Measurements from ENCODE around the gene PLCL2.

Gene PLCL2

GRCh38 chr3:16881896-16882630, 2.7 kb upstream of the PLCL2 start:
- no peak for DNase-seq
- no peak overlapping the region for H2AFZ ChIP-seq (ENCODE audit: low read depth, low read length)
- no peak overlapping the region for H3K4me2 ChIP-seq (ENCODE audit: low read length, poor library complexity, severe bottlenecking)
- H3K4me1 ChIP-seq (ENCODE audit: control insufficient read depth, insufficient read depth, low read depth, low read length) = peaks cover 9% of the 10 kb centered on the region
- H3K79me1 ChIP-seq (replicated peaks; ENCODE audit: low read length, poor library complexity, severe bottlenecking) = peaks cover 1% of the 10 kb centered on the region
- no peak overlapping the region for H2AK5ac ChIP-seq (ENCODE audit: low read length, severe bottlenecking)
- peaks cover 0 to 19% of the 10 kb centered on the region in 2 experiments for H3K27me3 ChIP-seq (ENCODE audit: control insufficient read depth in 1 of 2, insufficient read depth in 1 of 2, low read length in 2 of 2)
- H2BK120ac ChIP-seq (ENCODE audit: low read depth, low read length) = no peak overlapping the region
- H2BK12ac ChIP-seq (ENCODE audit: low read length in 2 of 2) = no peak overlapping the region
- H2BK15ac ChIP-seq (ENCODE audit: low read depth, poor library complexity, severe bottlenecking) = no peak overlapping the region
- H3K4ac ChIP-seq (ENCODE audit: low read depth in 1 of 2, low read length in 2 of 2) = no peak overlapping the region
- no peak overlapping the region for H3K14ac ChIP-seq (ENCODE audit: low read length in 2 of 2)
- no peak overlapping the region for H4K91ac ChIP-seq (ENCODE audit: low read length)
- no peak overlapping the region for H3K18ac ChIP-seq (ENCODE audit: low read depth in 1 of 2, low read length in 2 of 2)
- H3K36me3 ChIP-seq (ENCODE audit: control insufficient read depth in 1 of 2, insufficient read depth in 2 of 2, low read depth in 1 of 2, low read length in 2 of 2) = no peaks in the 10 kb centered on the region
- WGBS = 98% methylated on average over 5 of the region's 6 CpGs
- H3K9me3 ChIP-seq (ENCODE audit: control insufficient read depth, low read length) = no peaks in the 10 kb centered on the region
- no peak overlapping the region for H3K27ac ChIP-seq (ENCODE audit: low read length, poor library complexity, severe bottlenecking)
- H2BK5ac ChIP-seq (ENCODE audit: low read depth, low read length, poor library complexity, severe bottlenecking) = no peak overlapping the region
- no peak overlapping the region for H3K23ac ChIP-seq (ENCODE audit: low read length in 2 of 2)
- no peak overlapping the region for H4K8ac ChIP-seq (ENCODE audit: low read length)
- no peak overlapping the region for H3K4me3 ChIP-seq (ENCODE audit: insufficient read depth in 1 of 2, low read depth in 1 of 2, low read length in 2 of 2)
- peak overlapping the region; percentile 88 for H3K9ac ChIP-seq (ENCODE audit: low read length)

GRCh38 chr3:16883057-16883722, 1.6 kb upstream of the PLCL2 start:
- peak; percentile 29 for DNase-seq

GRCh38 chr3:16883723-16884083, 1.1 kb upstream of the PLCL2 start:
- no peak overlapping the region for H4K91ac ChIP-seq (ENCODE audit: low read length)
- H3K9ac ChIP-seq (ENCODE audit: low read length) = peak overlapping the region; percentile 88
- H4K8ac ChIP-seq (ENCODE audit: low read length) = peak overlapping the region; percentile 1
- no peak overlapping the region for H2BK120ac ChIP-seq (ENCODE audit: low read depth, low read length)
- H3K4me1 ChIP-seq (ENCODE audit: control insufficient read depth, insufficient read depth, low read depth, low read length) = peaks cover 9% of the 10 kb centered on the region
- H3K36me3 ChIP-seq (ENCODE audit: control insufficient read depth in 1 of 2, insufficient read depth in 2 of 2, low read depth in 1 of 2, low read length in 2 of 2) = no peaks in the 10 kb centered on the region
- H2BK15ac ChIP-seq (ENCODE audit: low read depth, poor library complexity, severe bottlenecking) = no peak overlapping the region
- peak overlapping the region in 1 of 2 experiments; percentile 66 for H3K18ac ChIP-seq (ENCODE audit: low read depth in 1 of 2, low read length in 2 of 2)
- no peak overlapping the region for H2BK5ac ChIP-seq (ENCODE audit: low read depth, low read length, poor library complexity, severe bottlenecking)
- H3K4me3 ChIP-seq (ENCODE audit: insufficient read depth in 1 of 2, low read depth in 1 of 2, low read length in 2 of 2) = peak overlapping the region in 1 of 2 experiments; percentile 91
- peak overlapping the region in 1 of 2 experiments; percentile 11 for H3K23ac ChIP-seq (ENCODE audit: low read length in 2 of 2)
- no peak overlapping the region for H3K27ac ChIP-seq (ENCODE audit: low read length, poor library complexity, severe bottlenecking)
- no peaks in the 10 kb centered on the region for H3K9me3 ChIP-seq (ENCODE audit: control insufficient read depth, low read length)
- H2AFZ ChIP-seq (ENCODE audit: low read depth, low read length) = peak overlapping the region; percentile 20
- no peak overlapping the region for H3K14ac ChIP-seq (ENCODE audit: low read length in 2 of 2)
- H3K4ac ChIP-seq (ENCODE audit: low read depth in 1 of 2, low read length in 2 of 2) = peak overlapping the region in 1 of 2 experiments; percentile 21
- WGBS = 42% methylated on average over 16 of the region's 16 CpGs
- H3K27me3 ChIP-seq (ENCODE audit: control insufficient read depth in 1 of 2, insufficient read depth in 1 of 2, low read length in 2 of 2) = peaks cover 0 to 14% of the 10 kb centered on the region in 2 experiments
- H2AK5ac ChIP-seq (ENCODE audit: low read length, severe bottlenecking) = no peak overlapping the region
- peak overlapping the region in 1 of 2 experiments; percentile 54 for H2BK12ac ChIP-seq (ENCODE audit: low read length in 2 of 2)
- no peak for DNase-seq
- peaks cover 1% of the 10 kb centered on the region for H3K79me1 ChIP-seq (replicated peaks; ENCODE audit: low read length, poor library complexity, severe bottlenecking)
- peak overlapping the region; percentile 90 for H3K4me2 ChIP-seq (ENCODE audit: low read length, poor library complexity, severe bottlenecking)

More at GRCh38 chr3:16883057-16883722, 1.6 kb upstream of the PLCL2 start:
- Histone ChIP-seq H4K91ac (ENCODE audit: low read length) (no peak overlapping the region), H3K36me3 (ENCODE audit: control insufficient read depth in 1 of 2, insufficient read depth in 2 of 2, low read depth in 1 of 2, low read length in 2 of 2) (no peaks in the 10 kb centered on the region), H3K4me3 (ENCODE audit: insufficient read depth in 1 of 2, low read depth in 1 of 2, low read length in 2 of 2) (peak overlapping the region in 1 of 2 experiments; percentile 91), H3K4ac (ENCODE audit: low read depth in 1 of 2, low read length in 2 of 2) (no peak overlapping the region), H3K9ac (ENCODE audit: low read length) (peak overlapping the region; percentile 88), H3K4me2 (ENCODE audit: low read length, poor library complexity, severe bottlenecking) (no peak overlapping the region), H3K27ac (ENCODE audit: low read length, poor library complexity, severe bottlenecking) (no peak overlapping the region), H3K4me1 (ENCODE audit: control insufficient read depth, insufficient read depth, low read depth, low read length) (peaks cover 9% of the 10 kb centered on the region), H2BK120ac (ENCODE audit: low read depth, low read length) (no peak overlapping the region), H3K79me1 (replicated peaks; ENCODE audit: low read length, poor library complexity, severe bottlenecking) (peaks cover 1% of the 10 kb centered on the region), H2AFZ (ENCODE audit: low read depth, low read length) (no peak overlapping the region), H3K27me3 (ENCODE audit: control insufficient read depth in 1 of 2, insufficient read depth in 1 of 2, low read length in 2 of 2) (peaks cover 0 to 14% of the 10 kb centered on the region in 2 experiments), H3K14ac (ENCODE audit: low read length in 2 of 2) (no peak overlapping the region), H2BK12ac (ENCODE audit: low read length in 2 of 2) (no peak overlapping the region), H3K23ac (ENCODE audit: low read length in 2 of 2) (no peak overlapping the region), H2AK5ac (ENCODE audit: low read length, severe bottlenecking) (no peak overlapping the region), H2BK15ac (ENCODE audit: low read depth, poor library complexity, severe bottlenecking) (no peak overlapping the region), H3K9me3 (ENCODE audit: control insufficient read depth, low read length) (no peaks in the 10 kb centered on the region), H4K8ac (ENCODE audit: low read length) (no peak overlapping the region), H2BK5ac (ENCODE audit: low read depth, low read length, poor library complexity, severe bottlenecking) (no peak overlapping the region), H3K18ac (ENCODE audit: low read depth in 1 of 2, low read length in 2 of 2) (peak overlapping the region in 1 of 2 experiments; percentile 66)
- WGBS = 69% methylated on average over 21 of the region's 23 CpGs

- Histone ChIP-seq H4K8ac (ENCODE audit: low read length) (no peak overlapping the region), H2AK5ac (ENCODE audit: low read length, severe bottlenecking) (no peak overlapping the region), H3K4me3 (ENCODE audit: insufficient read depth in 1 of 2, low read depth in 1 of 2, low read length in 2 of 2) (peak overlapping the region; percentile 74 to 91), H3K36me3 (ENCODE audit: control insufficient read depth in 1 of 2, insufficient read depth in 2 of 2, low read depth in 1 of 2, low read length in 2 of 2) (no peaks in the 10 kb centered on the region), H3K79me1 (replicated peaks; ENCODE audit: low read length, poor library complexity, severe bottlenecking) (peaks cover 1% of the 10 kb centered on the region), H2BK15ac (ENCODE audit: low read depth, poor library complexity, severe bottlenecking) (peak overlapping the region; percentile 70), H3K9me3 (ENCODE audit: control insufficient read depth, low read length) (no peaks in the 10 kb centered on the region), H2AFZ (ENCODE audit: low read depth, low read length) (peak overlapping the region; percentile 54), H2BK5ac (ENCODE audit: low read depth, low read length, poor library complexity, severe bottlenecking) (no peak overlapping the region), H2BK12ac (ENCODE audit: low read length in 2 of 2) (peak overlapping the region in 1 of 2 experiments; percentile 85), H3K4me1 (ENCODE audit: control insufficient read depth, insufficient read depth, low read depth, low read length) (peaks cover 9% of the 10 kb centered on the region), H3K9ac (ENCODE audit: low read length) (peak overlapping the region; percentile 88), H3K23ac (ENCODE audit: low read length in 2 of 2) (peak overlapping the region in 1 of 2 experiments; percentile 91), H3K4ac (ENCODE audit: low read depth in 1 of 2, low read length in 2 of 2) (peak overlapping the region in 1 of 2 experiments; percentile 21), H3K4me2 (ENCODE audit: low read length, poor library complexity, severe bottlenecking) (peak overlapping the region; percentile 90), H3K27ac (ENCODE audit: low read length, poor library complexity, severe bottlenecking) (no peak overlapping the region), H3K27me3 (ENCODE audit: control insufficient read depth in 1 of 2, insufficient read depth in 1 of 2, low read length in 2 of 2) (peaks cover 0 to 10% of the 10 kb centered on the region in 2 experiments), H3K14ac (ENCODE audit: low read length in 2 of 2) (no peak overlapping the region), H4K91ac (ENCODE audit: low read length) (peak overlapping the region; percentile 27), H2BK120ac (ENCODE audit: low read depth, low read length) (peak overlapping the region; percentile 42), H3K18ac (ENCODE audit: low read depth in 1 of 2, low read length in 2 of 2) (peak overlapping the region; percentile 24 to 66)
- peak; percentile 51 for DNase-seq
- WGBS = under 1% methylated on average over 57 of the region's 81 CpGs
Observed at GRCh38 chr3:16884084-16884747, 539 bp upstream of the PLCL2 start.

Measured in mesenchymal stem cell (in vitro differentiated cells and primary cell).